Type B pancreatic cell (in vitro differentiated cells): Measurements from ENCODE around the gene PRAMEF2. TPM values are rescaled to one million over a fixed set of nuclear protein-coding genes. Genes with fewer than 3 reads are reported as not detected.
"Not testable (repeated sequence)": the region's sequence is repeated elsewhere in the genome, so short reads cannot be mapped to it uniquely, and the experiment has no call there.

ENCODE experiments used
- DNase-seq: peaks from one replicate; pipeline ENCODE4 v3.0.0; 2021; ENCODE audit warnings: mixed read lengths; ENCODE audit not compliant: unreplicated experiment; ENCODE audit errors: extremely low spot score
- H3K27ac Mint-ChIP-seq: 2 replicates; pipeline ENCODE4 v1.8.0; 2021; ENCODE audit warnings: mild to moderate bottlenecking, mixed read lengths
- H3K27me3 Mint-ChIP-seq: 2 replicates; pipeline ENCODE4 v1.8.0; 2021; ENCODE audit warnings: mixed read lengths
- H3K36me3 Mint-ChIP-seq: 2 replicates; pipeline ENCODE4 v1.8.0; 2021; ENCODE audit warnings: mixed read lengths
- H3K4me1 Mint-ChIP-seq: one replicate; pipeline ENCODE4 v1.8.0; 2021; ENCODE audit warnings: mixed read lengths; ENCODE audit not compliant: unreplicated experiment
- H3K4me3 Mint-ChIP-seq: 2 replicates; pipeline ENCODE4 v1.8.0; 2021; ENCODE audit warnings: mild to moderate bottlenecking, mixed read lengths
- H3K9me3 Mint-ChIP-seq: 2 replicates; pipeline ENCODE4 v1.8.0; 2021; ENCODE audit warnings: mixed read lengths
- CTCF ChIP-seq: fragments of 200-600 bp; sonication (generic); conservative IDR thresholded peaks from 2 replicates; pipeline ENCODE4 v1.5.0; 2021; ENCODE audit warnings: antibody characterized with exemption, mild to moderate bottlenecking
- long read RNA-seq: library from polyadenylated mRNA; unstranded; transcript quantifications from one replicate; pipeline ENCODE4 v2.0.0, GENCODE V29; 2020
- total RNA-seq: library from RNA; stranded (reverse); gene quantifications from 2 replicates; pipeline ENCODE4 v1.2.1, GENCODE V29; 2021; ENCODE audit warnings: low replicate concordance

Gene PRAMEF2
- not detected in 2 replicates for total RNA-seq
- long read RNA-seq: 0 reads

GRCh38 chr1:12856786-12857185 is at the start of gene PRAMEF2:
Gene PRAMEF2 (plus strand): TSS chr1:12857086. CDS start chr1:12859010, 1,924 bp downstream.
- not testable (repeated sequence) for H3K9me3 Mint-ChIP-seq, H3K4me3 Mint-ChIP-seq, H3K27me3 Mint-ChIP-seq, H3K27ac Mint-ChIP-seq, H3K36me3 Mint-ChIP-seq, H3K4me1 Mint-ChIP-seq, DNase-seq

- no peak for DNase-seq
- Mint-ChIP-seq H3K4me1 (no peaks in the 10 kb centered on the region), H3K27ac (no peak overlapping the region), H3K4me3 (no peak overlapping the region), H3K9me3 (peaks cover 2% of the 10 kb centered on the region), H3K27me3 (peaks cover 10% of the 10 kb centered on the region), H3K36me3 (no peaks in the 10 kb centered on the region)
- no peak for TF ChIP-seq CTCF
Measured at GRCh38 chr1:12809933-12810332, 47.0 kb upstream of the PRAMEF2 start.

GRCh38 chr1:12810691-12811408 is 46.0 kb upstream of the PRAMEF2 start:
- Mint-ChIP-seq H3K4me1 (no peaks in the 10 kb centered on the region), H3K9me3 (no peaks in the 10 kb centered on the region), H3K4me3 (no peak overlapping the region), H3K36me3 (no peaks in the 10 kb centered on the region), H3K27ac (no peak overlapping the region), H3K27me3 (peaks cover 10% of the 10 kb centered on the region)
- TF ChIP-seq CTCF: no peak
- DNase-seq: no peak

- Mint-ChIP-seq H3K36me3 (no peaks in the 10 kb centered on the region), H3K27ac (no peak overlapping the region), H3K9me3 (no peaks in the 10 kb centered on the region), H3K27me3 (peaks cover 10% of the 10 kb centered on the region), H3K4me1 (no peaks in the 10 kb centered on the region), H3K4me3 (no peak overlapping the region)
- TF ChIP-seq CTCF: no peak
- no peak for DNase-seq
Measured at GRCh38 chr1:12811409-12811784, 45.5 kb upstream of the PRAMEF2 start.

GRCh38 chr1:12819061-12819460 is 37.8 kb upstream of the PRAMEF2 start:
- H3K27me3 Mint-ChIP-seq, H3K4me3 Mint-ChIP-seq, H3K4me1 Mint-ChIP-seq, DNase-seq, H3K36me3 Mint-ChIP-seq, H3K27ac Mint-ChIP-seq, H3K9me3 Mint-ChIP-seq: not testable (repeated sequence)

GRCh38 chr1:12831310-12831709 is 25.6 kb upstream of the PRAMEF2 start, which contains the start of gene PRAMEF11:
Gene PRAMEF11 (minus strand): TSS chr1:12831410. CDS start chr1:12828789, 2,621 bp downstream.
- DNase-seq, H3K4me1 Mint-ChIP-seq, H3K9me3 Mint-ChIP-seq, H3K4me3 Mint-ChIP-seq, H3K36me3 Mint-ChIP-seq, H3K27me3 Mint-ChIP-seq, H3K27ac Mint-ChIP-seq: not testable (repeated sequence)

GRCh38 chr1:12833251-12833650 is 23.6 kb upstream of the PRAMEF2 start:
- not testable (repeated sequence) for H3K9me3 Mint-ChIP-seq, H3K4me1 Mint-ChIP-seq, H3K27me3 Mint-ChIP-seq, H3K27ac Mint-ChIP-seq, H3K36me3 Mint-ChIP-seq, DNase-seq, H3K4me3 Mint-ChIP-seq

- not testable (repeated sequence) for H3K9me3 Mint-ChIP-seq, DNase-seq, H3K4me1 Mint-ChIP-seq, H3K27ac Mint-ChIP-seq, H3K27me3 Mint-ChIP-seq, H3K36me3 Mint-ChIP-seq, H3K4me3 Mint-ChIP-seq
Measured at GRCh38 chr1:12848620-12849019, 8.3 kb upstream of the PRAMEF2 start, which contains the start of gene HNRNPCL1. Gene HNRNPCL1 (minus strand): TSS chr1:12848720. CDS start chr1:12848289, 431 bp downstream.
